ENCODE data around the gene NR1D2.
"Not testable (repeated sequence)": the region's sequence is repeated elsewhere in the genome, so short reads cannot be mapped to it uniquely, and the experiment has no call there.

Gene NR1D2

DNA sequence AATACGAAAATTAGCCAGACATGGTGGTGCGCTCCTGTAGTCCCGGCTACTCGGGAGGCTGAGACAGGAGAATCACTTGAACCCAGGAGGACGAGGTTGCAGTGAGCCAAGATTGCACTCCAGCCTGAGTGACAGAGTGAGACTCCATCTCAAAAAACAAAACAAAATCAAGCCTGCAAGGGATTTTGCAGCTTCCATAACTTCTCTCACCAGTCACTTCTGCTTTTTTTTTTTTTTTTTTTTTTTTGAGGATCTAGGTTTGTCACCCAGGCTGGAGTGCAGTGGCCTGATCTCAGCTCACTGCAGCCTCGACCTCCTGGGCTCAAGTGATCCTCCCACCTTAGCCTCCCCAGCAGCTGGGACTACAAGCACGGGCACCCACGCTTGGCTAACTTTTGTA lies 65.7 kb downstream of the NR1D2 start:
- not testable (repeated sequence) for DNase-seq

DNA sequence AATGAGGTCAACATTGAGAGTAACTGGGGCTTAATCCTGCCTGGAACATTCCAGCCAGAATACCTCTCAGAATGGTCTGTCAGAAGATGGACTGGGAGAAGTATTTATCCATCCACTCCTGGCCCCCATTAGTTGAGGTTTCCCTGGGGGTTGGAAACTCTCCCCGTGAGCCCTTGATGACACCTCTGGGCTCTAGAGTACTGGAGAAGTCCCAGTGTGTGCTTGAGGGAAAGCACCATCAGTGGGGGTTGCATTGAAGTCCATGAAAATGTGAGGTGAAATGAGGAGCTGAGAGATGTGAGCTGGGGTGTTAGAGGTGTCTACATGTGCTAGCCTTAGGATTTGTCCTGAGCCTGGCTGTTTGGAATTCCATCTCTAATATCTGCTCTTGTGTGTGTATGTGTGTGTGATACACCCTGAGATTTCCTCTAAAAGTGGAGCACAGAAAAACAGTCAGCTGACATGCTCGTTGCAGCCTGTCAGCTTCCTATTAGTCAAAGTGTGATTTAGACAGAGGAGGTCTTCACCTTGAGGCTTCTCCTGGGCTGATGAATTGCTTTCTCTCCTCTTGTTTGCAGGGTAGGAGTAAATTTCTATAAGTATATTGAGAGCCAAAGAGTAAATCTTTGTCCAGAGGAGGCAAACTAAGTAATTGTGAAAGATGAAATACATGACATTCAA lies 67.6 kb downstream of the NR1D2 start:
- DNase-seq, result no peak

DNA sequence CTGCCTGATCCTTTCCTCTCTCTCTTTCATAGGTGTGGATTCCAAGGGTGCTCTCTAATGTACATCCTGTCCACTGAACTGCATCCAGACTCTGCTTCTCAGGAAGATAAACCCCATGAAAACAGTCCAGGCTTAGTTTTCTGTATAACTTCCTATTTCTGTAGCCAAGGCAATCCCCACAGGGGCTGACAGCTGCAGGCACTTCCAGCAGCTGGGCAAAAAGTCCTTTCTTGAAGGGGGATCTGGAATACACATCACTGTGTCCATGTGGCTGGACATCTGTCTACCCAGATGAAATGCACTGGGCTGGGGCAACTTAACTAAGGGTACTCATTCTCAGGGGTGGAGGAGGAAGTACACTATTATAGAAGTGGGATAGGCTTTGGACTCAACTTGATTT lies 72.2 kb downstream of the NR1D2 start:
- no peak for DNase-seq

DNA sequence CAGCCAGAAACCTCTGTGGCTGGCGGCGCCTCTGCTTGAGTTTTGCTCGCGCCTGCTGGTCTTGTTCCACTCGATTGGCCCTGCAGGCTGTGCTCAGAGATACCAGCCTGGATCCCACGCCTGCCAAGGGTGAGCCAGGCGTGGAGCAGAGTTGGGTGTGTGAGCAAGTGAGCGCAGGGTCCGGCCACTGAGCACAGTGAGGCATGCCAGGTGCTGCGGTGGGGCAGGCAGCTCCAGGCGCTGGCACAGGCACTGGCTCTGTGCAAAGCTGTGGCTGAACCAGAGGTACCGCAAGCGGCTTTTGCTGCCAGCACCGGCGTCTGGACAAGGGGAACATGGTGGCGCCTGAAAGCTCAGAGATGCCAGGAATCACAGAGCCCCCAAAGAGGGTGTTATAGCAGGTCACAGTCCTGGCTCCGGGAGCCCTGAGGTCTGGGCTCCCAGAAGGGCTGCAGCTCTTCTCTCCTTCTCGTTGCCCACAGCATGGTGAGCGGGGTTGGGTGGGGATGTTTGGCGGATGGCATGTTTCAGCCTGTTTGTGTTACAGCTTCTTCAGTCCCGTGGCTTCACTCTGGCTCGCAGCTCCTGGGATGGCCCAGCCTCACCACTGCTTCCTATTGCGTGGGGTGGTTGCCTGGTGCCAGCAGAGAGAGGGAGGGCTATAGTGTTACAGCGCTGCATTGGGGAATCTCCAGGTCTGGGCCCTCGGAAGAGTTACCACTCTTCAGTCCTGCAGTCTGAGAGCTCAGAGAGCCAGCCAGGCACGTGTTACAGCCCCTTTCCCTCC lies 73.9 kb downstream of the NR1D2 start:
- no peak for DNase-seq

DNA sequence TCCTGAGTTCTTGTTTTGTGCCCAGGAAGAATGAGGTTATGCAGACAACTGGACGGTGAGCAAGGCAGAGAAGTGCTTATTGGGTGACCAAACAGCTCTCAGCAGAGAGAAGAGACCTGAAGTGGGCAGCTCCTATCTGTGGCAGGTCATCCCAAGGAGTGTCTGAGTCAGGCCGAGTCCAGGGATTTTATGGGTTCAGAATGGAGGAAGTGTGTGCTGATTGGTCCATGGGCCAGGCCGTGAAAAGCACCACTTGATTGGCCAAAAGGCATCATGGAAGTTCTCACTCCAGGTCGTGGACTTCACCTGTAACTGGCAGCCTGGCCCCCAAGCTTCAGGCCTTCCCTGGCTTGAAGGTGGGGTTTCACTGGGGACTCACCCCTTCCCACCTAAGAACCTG lies 74.5 kb downstream of the NR1D2 start:
- DNase-seq, result no peak

DNA sequence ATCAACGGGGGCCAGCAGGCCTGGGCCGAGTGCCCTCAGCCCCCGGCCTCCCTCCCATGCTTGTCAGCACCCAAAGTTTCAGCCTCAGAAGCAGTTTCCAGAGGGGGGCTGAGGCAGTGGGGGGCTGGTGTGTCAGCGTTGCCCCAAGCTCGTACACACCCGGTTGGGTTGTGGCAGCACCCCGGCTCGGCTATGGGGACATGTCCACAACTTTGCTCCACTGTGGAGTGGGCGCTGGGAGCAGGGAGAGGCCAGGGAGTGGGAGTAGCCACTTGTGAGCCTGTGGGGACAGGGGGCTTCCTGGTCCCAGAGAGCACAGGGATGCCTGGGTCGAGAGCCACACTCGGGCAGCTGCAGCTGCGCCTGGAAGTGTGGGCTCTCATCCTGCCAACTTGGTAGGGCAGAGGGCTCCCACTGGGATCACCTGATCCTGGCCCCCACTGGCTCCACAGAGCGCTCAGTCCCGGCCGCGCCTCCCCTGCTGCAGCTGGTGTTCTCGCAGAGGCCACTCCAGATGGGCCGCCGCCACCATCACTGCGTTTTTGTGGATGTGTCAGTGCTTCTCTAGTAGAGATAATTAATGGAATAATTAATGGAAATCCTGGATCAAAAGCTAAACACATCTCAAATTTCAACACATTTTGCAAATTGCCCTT lies 75.1 kb downstream of the NR1D2 start:
- no peak for DNase-seq

DNA sequence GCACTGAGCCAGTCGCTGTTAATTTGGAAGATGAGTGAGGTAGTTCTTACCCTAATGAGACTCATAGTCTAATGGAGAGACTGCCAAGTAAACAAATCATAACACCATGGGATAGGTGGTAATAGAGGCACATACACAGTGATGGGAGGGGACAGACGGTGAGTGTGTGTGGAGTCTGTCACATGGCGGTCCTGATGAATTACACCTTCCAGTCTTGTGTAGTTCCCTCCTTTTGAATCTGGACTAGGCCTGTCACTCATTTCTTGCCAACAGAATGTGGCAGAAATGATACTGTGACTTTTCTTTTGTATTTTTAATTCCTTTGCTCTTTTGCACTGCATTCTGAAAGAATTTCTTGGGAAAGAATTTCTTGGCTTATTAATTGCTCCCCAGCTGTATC lies 78.1 kb downstream of the NR1D2 start:
- no peak for DNase-seq

DNA sequence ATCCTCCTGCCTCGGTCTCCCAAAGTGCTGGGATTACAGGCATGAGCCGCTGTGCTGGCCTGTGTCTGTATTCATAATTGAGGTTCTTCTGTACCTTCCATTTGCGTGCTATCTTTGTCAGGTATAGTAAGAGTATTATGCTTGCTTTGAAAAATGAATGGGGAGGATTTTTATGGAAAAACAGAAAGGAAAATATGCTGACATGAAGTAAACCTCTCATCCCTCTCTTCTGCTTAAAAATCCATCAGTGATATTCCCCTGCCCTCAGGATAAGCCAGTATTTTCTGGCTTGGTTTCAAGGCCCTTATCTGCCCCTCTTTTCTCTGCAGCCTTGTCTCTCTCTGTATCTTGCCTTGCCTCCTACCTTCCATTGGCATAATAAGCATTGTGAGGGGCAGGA lies 80.7 kb downstream of the NR1D2 start:
- no peak for DNase-seq

DNA sequence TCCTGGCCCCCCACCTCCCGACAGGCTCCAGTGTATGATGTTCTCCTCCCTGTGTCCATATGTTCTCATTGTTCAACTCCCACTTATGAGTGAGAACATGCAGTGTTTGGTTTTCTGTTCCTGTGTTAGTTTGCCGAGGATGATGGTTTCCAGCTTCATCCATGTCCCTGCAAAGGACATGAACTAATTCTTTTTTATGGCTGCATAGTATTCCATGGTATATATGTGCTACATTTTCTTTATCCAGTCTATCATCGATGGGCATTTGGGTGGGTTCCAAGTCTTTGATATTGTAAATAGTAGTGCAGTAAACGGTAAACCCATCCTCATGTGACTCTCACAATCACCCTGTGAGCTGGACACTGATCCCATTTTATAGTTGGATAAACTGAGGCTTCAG lies 81.6 kb downstream of the NR1D2 start:
- not testable (repeated sequence) for DNase-seq

DNA sequence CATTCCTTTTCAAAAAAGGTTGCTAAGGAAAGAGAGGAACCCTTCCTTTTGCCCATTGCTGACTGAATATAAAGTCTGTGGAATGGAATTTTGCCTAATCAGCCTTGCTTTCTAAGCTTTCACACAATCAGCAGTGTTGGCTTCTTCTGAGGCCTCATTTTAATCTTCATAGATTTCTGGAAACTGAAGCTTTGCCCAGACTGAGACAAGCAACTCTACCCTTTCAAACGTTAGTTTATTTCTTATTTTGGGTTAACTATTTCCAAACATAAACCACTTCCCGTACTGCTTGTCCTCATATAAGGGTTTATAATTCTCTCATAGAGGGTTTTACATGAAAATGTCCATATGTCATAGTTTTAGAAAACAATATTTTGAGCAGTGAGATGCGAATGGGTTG lies 82.9 kb downstream of the NR1D2 start:
- no peak for DNase-seq

All from activated gamma-delta T cell treated with Interleukin-2 at 50 U/mL for 16 hours (primary cell).